CD4-positive, alpha-beta T cell treated with Interleukin-17A for 4 hours (primary cell): ENCODE results near the gene IPP.
"Not testable (repeated sequence)": the region's sequence is repeated elsewhere in the genome, so short reads cannot be mapped to it uniquely, and the experiment has no call there.

ENCODE experiments used
- DNase-seq: peaks from one replicate; pipeline ENCODE4 v3.0.0-alpha.2; 2020; ENCODE audit warnings: mixed read lengths

The IPP gene

DNA sequence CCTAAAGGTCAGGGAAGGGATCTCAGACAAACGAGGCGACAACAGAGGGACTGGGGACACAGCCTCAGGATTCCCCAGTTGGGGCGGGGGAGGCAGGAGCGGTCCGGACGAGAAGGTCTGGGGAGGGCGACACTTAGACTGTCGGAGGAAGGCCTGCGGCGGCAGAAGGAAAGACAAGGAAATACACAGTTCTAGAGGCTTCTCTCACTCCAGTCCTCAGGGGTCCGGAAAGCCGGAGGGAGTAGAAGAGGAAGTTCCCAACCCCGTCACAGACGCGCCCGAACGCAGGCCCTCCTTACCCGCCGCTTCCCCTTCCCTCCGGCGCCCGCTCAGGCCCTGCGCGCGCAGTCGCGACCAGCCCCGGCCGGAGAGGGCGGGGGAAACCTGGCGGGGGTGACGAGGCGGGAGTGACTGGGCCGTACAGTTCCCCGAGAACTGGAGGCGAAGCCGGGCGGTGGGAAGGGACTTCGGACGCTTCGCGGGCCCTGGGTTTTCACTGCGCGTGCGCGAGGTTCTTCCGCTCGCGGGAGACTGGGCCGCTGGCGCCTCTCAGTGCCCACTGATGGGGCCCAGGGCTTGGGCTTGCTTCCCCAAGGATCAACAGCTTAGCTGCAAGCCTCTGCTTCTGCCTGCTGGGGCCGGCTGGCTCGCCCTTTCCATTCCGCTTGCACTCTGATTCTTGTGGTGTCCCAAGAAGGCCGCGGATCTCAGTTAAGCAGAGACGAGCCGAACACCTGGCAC is at the start of gene IPP:
Gene IPP (minus strand): TSS at position 356 of the 741 bp plus-strand sequence. CDS start 4,242 bp downstream, outside the sequence.
- DNase-seq, result peak; percentile 95

GRCh38 chr1:45796946-45797345 is 46.5 kb upstream of the IPP start:
- no peak for DNase-seq

DNA sequence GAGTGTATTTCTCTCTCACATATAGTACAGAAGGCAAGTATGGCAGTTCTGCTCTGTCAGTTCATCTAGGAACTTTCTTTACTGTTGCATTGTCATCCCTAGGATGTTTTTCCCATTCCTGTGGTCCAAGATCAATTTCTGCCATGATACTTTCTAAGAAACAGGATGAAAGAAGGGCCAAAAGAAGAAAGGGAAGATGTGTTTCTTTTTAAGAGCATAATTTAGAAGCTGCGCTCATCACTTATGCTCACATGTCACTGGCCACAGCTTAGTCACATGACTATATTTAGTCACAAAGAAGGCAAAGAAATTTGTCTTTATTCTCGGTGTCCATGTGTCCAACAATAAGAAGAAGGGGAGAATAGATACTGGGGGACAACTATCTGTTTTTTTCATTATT is 45.9 kb upstream of the IPP start:
- DNase-seq, result no peak

- no peak for DNase-seq
Observed at GRCh38 chr1:45793942-45794604, 43.6 kb upstream of the IPP start.

DNA sequence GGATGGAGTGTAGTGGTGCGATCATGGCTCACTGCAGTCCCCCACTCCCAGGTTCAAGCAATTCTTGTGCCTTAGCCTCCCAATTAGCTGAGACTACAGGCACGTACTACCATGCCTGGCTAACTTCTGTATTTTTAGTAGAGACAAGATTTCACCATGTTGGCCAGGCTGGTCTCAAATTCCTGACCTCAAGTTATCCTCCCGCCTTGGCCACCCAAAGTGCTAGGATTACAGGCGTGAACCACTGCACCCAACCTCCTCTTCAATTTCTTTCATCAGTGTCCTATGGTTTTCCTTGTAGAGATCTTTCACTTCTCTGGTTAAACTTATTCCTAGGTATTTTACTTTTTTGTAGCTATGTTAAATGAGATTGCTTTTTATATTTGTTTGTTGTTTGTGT is 42.3 kb upstream of the IPP start:
- no peak for DNase-seq

DNA sequence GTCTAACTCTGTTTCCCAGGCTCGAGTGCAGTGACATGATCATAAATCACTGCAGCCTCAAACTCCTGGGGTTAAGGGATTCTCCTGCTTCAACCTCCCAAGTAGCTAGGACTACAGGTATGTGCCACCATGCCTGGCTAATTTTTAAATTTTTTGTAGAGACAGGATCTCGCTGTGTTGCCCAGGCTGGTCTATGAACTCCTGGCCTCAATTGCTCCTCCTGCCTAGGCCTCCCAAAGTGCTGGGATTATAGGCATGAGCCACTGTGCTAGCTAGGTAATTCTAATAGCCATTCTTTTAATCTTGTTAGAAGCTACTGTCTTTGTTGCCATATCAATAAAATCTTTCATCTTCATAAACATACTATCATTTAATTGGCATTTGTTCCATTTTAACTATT is 39.1 kb upstream of the IPP start:
- no peak for DNase-seq

- DNase-seq, result no peak
Observed at GRCh38 chr1:45787905-45788304, 37.5 kb upstream of the IPP start.

DNA sequence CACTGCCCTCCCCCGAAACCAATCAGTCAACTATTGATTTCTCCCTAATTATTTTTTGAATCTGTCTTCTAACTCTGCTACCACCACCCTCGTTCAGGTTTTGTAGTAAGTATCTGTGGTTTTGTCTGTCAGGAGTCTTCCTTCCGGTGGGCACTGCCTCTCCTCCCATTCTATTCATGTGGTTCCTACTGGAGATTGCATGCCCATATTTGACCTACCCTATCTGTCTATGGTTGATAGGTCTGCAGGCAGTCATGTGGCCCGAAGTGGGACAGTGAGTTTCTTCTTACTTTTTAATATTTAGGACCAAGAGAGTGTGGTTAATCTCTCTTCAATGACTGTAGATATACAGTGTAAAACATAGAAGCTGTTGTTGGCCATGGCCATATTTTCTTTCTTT is 35.1 kb upstream of the IPP start:
- peak; percentile 38 for DNase-seq

GRCh38 chr1:45775794-45776193 is 25.3 kb upstream of the IPP start:
- DNase-seq, result no peak

DNA sequence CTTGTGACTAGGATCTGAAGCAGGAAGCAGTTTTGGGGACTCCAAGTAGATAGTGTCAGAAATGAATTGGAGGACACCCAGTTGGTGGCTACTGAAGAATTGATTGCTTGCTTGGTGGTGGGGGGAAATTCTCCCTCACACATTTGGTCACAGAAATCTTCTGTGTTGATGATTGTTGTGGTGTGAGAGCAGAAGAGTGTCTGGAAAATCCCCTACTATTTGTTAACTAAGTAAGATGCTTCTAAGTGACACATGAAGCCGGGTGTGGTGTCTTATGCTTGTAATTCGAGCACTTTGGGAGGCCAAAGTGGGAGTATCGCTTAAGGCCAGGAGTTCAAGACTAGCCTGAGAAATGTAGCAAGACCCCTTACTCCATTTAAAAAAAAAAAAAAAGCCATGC is 22.5 kb upstream of the IPP start:
- DNase-seq, result no peak

DNA sequence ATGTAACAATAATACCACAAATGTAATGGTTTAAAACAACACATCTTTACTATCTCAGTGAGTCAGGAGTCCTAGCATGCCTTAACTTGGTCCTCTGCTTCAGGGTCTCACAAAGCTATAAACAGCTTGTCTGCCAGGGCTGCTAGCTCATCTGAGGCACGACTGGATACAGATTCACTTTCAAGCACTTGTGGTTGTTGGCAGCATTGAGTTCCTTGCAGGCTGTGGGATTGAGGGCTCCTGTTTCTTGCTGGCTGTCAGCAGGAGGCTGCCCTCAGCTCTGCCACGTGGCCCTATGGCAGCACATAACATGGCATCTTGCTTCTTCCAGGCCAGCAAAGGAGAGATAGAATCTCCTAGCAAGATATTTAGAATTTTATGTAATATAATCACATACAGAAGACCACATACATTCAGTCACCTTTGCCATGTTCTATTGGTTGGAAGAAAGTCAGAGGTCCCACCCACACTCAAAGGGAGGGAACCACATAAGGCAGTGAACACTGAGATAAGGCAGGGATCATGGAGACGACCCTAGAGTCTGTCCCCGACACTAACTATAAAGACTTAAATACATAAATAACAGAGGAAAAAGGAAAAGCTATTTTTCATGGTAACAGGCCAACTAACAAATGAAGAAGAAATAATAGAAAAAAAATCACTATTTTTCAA is 18.9 kb upstream of the IPP start:
- no peak for DNase-seq

DNA sequence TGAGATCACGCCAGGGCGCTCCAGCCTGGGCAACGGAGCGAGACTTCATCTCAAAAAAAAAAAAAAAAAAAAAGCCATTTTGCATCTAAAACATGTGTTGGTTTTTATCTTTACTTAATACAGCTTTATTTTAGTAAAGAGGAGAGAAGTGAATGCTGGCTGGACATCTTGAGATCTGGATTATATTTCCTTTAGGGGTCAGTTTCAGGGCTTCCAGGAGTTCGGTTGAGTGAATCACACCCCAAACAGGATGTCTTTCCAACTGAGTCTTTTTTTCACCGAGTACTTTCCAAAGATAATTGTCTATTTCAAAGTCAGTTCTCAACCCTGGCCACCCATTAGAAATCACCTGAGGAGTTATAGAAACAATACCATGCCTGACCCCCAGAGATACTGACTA is 16.6 kb upstream of the IPP start:
- DNase-seq, result no peak

DNA sequence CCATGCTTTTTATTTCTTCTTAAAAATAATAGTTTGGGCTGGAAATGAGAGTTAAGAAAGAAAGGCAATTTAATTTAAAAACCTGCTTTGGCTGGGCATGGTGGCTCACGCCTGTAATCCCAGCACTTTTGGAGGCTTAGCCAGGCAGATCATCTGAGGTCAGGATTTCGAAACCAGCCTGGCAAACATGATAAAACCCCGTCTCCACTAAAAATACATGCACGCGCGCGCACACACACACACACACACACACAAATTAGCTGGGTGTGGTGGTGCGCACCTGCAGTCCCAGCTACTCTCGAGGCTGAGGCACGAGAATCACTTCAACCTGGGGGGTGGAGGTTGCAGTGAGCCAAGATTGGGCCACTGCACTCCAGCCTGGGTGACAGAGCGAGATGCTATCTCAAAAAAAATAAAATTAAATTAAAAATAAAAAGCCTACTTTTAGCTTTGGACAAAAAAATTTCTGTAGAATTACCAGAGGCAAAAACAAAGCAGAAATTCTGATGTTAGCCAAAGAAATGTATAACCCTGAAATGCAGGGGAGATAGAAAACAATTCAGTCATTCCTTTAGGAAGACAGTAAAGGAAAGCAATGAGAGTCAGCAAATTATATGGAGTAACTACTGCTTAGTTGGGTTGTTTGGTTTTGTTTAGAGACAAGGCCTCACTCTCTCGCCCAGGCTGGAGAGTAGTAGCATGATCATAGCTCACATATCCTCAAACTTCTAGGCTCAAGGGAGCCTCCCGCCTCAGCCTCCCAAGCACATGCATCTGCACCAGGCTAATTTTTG is 15.7 kb upstream of the IPP start:
- DNase-seq, result no peak

DNA sequence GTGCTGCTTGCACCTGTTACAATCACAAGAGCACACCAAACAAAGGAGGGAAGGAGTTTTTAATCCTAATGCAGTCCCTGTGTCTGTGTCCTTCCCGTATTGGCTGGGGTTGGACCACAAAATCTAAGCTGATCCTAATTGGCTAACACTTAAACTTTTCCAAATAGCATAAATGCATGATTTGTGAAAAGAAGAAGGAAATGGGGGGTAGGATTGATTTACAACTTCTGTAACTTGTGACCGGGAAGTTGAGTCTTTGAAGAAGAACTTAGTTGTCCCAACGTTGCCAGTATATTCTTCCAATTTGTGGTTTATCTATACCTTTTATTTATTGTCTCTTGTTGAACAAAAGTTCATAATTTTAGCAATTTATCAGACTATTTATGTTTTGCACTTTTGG is 11.8 kb upstream of the IPP start:
- DNase-seq, result no peak

DNA sequence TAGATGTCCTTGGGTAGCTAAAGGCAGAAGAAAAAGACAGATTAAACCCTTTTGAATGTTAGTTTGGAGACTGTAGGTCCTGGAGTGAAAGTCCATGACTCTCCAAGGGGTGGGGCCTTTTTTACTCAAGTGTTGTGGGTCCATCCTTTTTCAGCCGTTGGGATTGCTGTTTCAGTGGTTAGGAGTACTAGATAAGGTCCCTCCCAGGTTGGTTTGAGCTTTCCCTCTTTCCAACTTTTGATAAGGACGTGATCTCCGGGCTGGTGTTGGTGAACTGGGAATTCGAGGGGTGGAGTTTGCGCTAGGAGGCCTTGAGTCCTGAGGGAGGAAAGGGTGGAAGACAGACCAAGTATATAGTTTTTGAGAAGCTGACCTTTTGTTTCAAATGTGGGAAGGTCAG is 5.2 kb upstream of the IPP start:
- DNase-seq, result no peak

GRCh38 chr1:45753248-45754037 is 3.0 kb upstream of the IPP start:
- DNase-seq, result no peak

- no peak for DNase-seq
Observed at GRCh38 chr1:45752441-45753052, 2.1 kb upstream of the IPP start.

DNA sequence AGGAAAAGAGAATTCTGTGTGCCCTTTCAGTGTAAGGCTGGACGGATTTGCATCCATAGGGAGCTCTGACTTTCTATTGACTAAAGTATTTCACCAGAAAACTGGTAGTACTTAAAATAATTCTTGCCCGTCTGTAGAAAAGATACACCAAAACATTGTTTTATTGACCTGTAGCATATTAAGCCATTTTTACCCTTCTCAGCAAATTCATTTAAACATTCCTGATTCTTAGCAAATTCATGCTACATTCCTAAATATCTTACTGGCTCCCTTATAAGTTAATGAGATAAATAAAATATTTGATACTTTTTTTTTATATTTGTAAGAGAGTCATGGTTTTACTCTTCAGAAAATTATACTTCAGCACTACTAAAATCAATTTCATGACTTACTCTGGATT is 1.6 kb upstream of the IPP start:
- DNase-seq, result no peak

- not testable (repeated sequence) for DNase-seq
Observed at GRCh38 chr1:45751039-45751838, 786 bp upstream of the IPP start.

DNA sequence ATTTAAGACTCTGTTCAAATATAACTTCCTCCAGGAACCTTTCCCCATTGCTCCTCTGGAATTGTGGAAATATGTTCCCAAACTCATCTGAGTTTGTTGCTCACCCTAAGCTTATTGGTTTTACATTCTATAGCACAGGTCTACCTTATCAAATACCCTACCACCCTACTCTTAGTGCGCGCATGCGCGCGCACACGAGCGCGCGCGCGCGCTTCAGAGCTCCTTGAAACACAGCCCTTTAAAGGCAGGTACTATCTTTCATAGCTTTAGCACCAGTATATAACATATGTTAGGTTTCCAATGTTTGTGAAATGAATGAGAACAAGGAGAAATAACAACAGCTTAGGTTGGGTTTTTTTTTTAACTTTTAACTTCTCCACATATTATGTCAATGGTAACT is 3.5 kb downstream of the IPP start:
- no peak for DNase-seq

DNA sequence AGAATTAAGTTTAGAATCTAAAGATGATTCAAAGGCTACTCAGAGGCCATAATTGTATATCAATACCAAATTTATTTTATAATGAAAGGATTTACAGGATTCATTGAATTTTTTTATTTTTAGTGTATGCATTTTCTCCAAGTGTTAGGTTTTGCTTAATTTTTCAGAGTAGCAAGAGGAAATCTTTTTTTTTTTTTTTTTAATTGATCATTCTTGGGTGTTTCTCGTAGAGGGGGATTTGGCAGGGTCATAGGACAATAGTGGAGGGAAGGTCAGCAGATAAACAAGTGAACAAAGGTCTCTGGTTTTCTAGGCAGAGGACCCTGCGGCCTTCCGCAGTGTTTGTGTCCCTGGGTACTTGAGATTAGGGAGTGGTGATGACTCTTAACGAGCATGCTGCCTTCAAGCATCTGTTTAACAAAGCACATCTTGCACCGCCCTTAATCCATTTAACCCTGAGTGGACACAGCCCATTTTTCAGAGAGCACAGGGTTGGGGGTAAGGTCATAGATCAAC is 10.8 kb downstream of the IPP start:
- DNase-seq, result not testable (repeated sequence)
